NCI-H2227 (cell line): ENCODE results near the gene TTC28.
"Not testable (repeated sequence)": the region's sequence is repeated elsewhere in the genome, so short reads cannot be mapped to it uniquely, and the experiment has no call there.

ENCODE experiments used
- DNase-seq: peaks from one replicate; lab custom pipeline; 2025; ENCODE audit not compliant: unreplicated experiment; lab: John Stamatoyannopoulos, UW

The TTC28 gene

GRCh38 chr22:28679611-28680287, at the start of gene TTC28:
Gene TTC28, minus strand, starts transcription at chr22:28679840. Its CDS starts 117 bp downstream, at chr22:28679723.
- peak; percentile 89 for DNase-seq

- DNase-seq, result no peak
These were observed 49.1 kb upstream of the TTC28 start for GRCh38 chr22:28728621-28729313.

DNA sequence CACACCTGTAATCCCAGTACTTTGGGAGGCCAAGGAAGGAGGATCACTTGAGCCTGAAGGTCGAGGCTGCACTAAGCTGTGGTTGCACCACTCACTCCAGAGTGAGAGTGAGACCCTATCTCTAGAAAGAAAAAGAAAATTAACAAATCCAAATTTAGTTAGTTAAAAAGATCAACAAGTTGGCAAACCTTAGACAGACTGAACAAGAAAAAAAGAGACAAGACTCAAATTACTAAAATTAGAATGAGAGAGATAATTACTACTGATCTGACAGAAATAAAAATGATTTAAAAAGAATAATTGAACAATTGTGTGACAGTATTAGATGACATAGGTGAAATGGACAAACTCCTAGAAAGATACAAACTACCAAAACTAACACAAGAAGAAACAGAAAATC, 48.4 kb upstream of the TTC28 start:
- DNase-seq, result no peak

DNA sequence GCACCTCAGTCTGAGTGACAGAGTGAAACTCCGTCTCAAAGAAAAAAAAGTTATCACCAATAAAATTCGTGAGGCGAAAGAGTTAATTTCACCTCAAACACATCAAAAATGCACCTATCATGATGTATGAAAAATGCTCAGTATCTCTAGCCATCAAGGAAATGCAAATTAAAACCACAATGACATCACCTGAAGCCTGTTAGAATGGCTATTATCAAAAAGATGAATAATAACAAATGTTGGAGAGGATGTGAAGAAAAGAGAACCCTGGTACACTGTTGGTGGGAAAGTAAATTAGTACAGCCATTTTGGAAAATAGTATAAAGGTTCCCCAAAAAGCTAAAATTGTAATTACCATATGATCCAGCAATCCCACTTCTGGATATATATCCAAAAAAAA, 38.4 kb upstream of the TTC28 start:
- no peak for DNase-seq

- DNase-seq, result no peak
These were observed 37.0 kb upstream of the TTC28 start for GRCh38 chr22:28716686-28717085.

- DNase-seq, result no peak
These were observed 36.0 kb upstream of the TTC28 start for GRCh38 chr22:28715611-28716010.

DNA sequence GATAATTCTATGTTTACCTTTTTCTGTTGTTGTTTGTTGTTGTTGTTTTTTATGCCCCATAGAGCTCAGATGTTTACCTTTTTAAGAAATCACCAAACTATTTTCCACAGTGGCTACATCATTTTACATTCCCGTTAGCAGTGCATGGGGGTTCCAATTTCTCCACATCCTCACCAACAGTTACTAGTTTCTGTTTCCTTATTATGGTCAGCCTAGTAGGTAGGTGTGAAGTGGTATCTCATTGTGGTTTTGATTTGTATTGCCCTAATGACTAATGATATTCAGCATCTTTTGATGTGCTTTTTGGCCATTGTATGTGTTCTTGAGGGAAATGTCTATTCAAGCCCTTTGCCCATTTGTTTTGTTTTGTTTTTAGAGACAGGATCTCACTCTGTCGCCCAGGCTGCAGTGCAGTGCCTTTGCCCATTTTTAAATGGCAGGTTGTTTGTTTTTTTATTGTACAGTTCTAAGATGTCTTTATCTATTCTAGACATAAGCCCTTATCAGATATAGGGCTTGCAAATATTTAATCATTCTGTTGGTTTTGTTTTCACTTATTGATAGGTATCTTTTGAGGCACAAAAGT, 34.5 kb upstream of the TTC28 start:
- no peak for DNase-seq

DNA sequence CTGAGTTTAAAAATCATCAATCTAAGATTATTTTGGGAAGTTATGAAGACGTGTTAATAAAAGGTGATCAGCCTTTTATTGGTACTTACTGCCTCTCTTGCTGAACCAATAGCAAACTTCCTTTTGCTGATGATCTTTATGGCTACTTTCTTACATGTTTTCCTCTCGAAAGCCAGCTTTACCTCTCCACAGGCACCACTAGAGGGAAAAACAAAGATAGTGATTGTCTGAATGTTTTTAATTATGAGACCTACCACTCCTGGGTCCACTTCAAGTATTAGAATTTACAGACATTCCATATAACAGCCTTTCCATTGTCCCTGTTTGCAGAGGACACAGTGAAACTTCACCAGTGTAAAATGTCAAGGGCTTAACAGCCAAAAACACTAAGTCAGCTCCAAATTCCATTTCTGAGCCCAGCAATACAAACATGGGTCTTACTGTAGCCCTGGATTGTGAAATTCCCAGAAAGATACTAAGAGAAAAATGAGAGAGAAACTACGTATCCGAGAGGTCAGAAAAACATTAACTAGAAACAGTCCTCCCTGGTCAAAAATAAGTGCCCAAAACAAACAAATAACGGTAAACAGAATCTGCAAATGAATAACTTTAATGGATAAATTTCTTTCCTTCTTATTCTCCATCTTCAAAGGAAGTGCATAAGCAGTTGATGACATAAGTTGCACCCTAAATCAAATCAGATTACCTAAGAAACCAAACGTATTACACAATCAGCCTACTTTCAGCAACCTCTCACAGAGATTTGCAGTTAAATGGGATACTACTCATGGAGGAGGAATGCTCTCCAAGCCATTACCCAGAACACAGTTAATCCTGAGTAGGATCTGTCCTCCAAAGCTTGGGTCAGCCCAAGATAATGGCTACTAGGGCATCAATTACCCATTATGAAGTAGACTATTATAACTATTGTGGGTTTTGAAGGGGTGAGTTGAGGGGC, 32.5 kb upstream of the TTC28 start:
- peak; percentile 29 for DNase-seq

DNA sequence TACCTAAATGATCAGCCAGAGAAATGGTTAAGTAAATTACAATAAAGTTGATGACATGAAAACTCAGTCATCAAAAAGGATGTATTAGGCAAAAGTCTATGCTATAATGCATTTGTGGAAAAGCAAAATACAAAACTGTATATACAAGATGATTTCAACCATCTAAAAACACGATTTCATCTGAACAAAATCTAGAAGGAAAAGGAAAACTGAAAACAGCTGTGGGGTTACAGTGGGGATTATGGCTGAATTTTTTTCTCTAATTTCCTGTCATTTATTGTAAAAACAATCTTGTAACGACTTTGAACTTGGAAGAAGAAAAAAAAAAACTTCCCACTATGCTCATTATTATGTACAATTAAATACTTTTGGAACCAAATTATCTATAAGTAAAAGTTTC, 31.7 kb upstream of the TTC28 start:
- no peak for DNase-seq

GRCh38 chr22:28710576-28711191, 31.0 kb upstream of the TTC28 start:
- DNase-seq, result no peak

GRCh38 chr22:28710107-28710506, 30.5 kb upstream of the TTC28 start:
- DNase-seq, result no peak

- DNase-seq, result no peak
These were observed 27.2 kb upstream of the TTC28 start for GRCh38 chr22:28706845-28707244.

DNA sequence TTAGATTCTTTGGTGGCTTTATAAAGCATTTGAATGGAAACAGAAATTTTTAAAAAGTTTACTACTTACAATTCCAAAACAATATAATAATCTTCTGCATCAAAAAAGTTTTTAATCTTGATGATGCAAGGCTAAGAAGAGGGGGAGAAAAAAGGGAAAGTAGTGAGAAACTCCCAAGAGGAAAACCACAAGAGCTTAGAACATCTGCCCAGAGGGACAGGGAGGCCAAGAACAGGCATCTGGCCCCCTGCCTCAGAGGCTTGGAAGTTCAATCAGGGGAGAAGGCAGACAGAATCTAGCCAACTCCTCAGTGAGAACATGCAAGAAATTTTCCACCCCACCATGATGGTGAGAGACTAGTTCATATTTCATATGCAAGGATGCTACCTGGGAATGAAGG, 23.8 kb upstream of the TTC28 start:
- DNase-seq, result no peak

DNA sequence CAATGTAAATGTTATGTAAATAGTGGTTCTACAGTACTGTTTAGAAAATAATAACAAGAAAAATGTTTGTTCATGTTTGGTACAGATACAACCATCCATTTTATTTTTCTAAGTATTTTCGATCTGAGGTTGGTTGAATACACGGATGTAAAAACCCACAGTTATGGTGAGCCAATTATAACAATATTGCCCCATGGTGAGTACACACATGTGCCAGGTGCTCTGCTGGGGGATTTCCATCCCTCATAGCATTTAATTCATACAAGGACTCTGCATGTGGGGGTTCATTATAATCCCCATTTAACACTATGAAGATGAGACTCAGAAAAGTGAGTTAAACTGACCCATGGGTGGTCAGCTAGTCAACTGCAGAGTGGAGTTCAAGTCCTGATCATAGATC, 23.3 kb upstream of the TTC28 start:
- no peak for DNase-seq

GRCh38 chr22:28693041-28693760, 13.6 kb upstream of the TTC28 start:
- DNase-seq, result not testable (repeated sequence)

DNA sequence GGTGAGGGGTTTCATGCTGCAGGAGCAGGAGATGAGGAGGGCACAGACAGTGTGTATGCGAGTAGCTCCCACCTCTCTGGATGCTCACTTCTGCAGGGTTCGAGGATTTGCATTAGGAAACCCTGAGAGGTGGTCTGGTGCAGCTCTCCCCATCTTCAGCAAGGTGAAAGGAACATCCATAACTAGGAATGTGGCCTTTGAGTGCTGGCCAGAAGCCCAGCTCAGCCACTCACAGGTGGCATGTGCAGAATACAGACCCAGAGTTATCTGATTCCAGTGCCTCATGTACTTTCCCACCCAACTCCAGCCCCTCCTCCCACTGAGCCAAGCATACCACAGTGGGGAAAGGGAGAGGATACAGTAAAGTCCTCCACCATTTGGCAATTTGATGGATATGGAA, 10.2 kb upstream of the TTC28 start:
- DNase-seq, result not testable (repeated sequence)

DNA sequence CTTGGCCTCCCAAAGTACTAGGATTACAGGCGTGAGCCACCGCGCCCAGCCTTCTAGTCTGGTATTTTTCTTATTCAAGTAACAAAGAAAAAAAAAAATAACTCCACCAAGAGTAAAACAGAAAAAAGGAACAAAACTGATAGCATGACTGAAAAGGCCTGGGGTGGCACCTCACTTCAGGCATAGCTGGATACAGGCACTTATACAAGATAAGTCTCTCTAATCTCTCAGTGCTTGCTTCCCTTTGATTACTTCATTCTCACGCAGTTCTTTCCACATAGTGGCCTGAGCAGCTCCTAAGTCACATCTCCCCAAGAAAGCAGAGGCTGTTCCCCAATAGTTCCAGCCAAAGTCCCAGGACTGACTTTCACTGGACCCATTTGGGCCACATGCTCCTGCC, 3.3 kb upstream of the TTC28 start:
- not testable (repeated sequence) for DNase-seq

- not testable (repeated sequence) for DNase-seq
These were observed 1.3 kb upstream of the TTC28 start for GRCh38 chr22:28680813-28681490.

GRCh38 chr22:28678778-28679610, 646 bp downstream of the TTC28 start:
- DNase-seq, result peak; percentile 60
